BE2C (cell line): ENCODE results near the gene MERTK.

Source experiments
- DNase-seq: peaks from one replicate; pipeline ENCODE4 v3.0.0-alpha.2; 2020
- H3K27me3 ChIP-seq: fragments of 250-450 bp; sonication (Bioruptor Pico); 2 replicates; pipeline ENCODE4 v1.5.1; 2020; ENCODE audit warnings: mild to moderate bottlenecking
- H3K36me3 ChIP-seq: fragments of 250-450 bp; sonication (Bioruptor Pico); 2 replicates; pipeline ENCODE4 v1.5.1; 2020; ENCODE audit warnings: mild to moderate bottlenecking
- H3K4me1 ChIP-seq: fragments of 250-450 bp; sonication (Bioruptor Pico); 2 replicates; pipeline ENCODE4 v1.5.1; 2020
- H3K4me3 ChIP-seq: 2 replicates; pipeline ENCODE4 v1.5.1; 2011; ENCODE audit warnings: low read depth, low read length
- H3K9me3 ChIP-seq: fragments of 250-450 bp; sonication (Bioruptor Pico); 2 replicates; pipeline ENCODE4 v1.5.1; 2020
- TF ChIP-seq, protein P1 (sequence below): IDR thresholded peaks from 2 replicates; pipeline ENCODE4 v1.5.1; 2012; ENCODE audit warnings: mild to moderate bottlenecking, low read depth, low read length

MERTK gene

GRCh38 chr2:112005406-112006075, 107.1 kb downstream of the MERTK start:
- DNase-seq = no peak
- Histone ChIP-seq H3K9me3 (no peaks in the 10 kb centered on the region), H3K4me3 (no peak overlapping the region), H3K36me3 (no peaks in the 10 kb centered on the region), H3K4me1 (no peaks in the 10 kb centered on the region; the same call in 1 of the 2 replicates), H3K27me3 (no peaks in the 10 kb centered on the region)
- TF ChIP-seq, protein P1, sequence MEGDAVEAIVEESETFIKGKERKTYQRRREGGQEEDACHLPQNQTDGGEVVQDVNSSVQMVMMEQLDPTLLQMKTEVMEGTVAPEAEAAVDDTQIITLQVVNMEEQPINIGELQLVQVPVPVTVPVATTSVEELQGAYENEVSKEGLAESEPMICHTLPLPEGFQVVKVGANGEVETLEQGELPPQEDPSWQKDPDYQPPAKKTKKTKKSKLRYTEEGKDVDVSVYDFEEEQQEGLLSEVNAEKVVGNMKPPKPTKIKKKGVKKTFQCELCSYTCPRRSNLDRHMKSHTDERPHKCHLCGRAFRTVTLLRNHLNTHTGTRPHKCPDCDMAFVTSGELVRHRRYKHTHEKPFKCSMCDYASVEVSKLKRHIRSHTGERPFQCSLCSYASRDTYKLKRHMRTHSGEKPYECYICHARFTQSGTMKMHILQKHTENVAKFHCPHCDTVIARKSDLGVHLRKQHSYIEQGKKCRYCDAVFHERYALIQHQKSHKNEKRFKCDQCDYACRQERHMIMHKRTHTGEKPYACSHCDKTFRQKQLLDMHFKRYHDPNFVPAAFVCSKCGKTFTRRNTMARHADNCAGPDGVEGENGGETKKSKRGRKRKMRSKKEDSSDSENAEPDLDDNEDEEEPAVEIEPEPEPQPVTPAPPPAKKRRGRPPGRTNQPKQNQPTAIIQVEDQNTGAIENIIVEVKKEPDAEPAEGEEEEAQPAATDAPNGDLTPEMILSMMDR = no peak

DNA sequence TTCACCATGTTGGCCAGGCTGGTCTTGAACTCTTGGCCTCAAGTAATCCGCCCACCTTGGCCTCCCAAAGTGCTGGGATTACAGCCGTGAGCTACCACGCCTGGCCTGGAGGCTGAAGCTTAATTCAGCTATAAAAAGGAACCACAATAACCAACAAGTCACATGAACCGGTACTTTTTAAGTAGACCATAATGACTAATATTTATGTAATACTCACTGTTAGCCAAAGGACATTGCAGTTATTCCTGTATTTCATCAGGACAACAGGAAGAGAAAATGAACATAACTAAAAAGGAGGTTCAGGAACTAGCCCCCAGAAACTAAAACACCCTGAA, 107.6 kb downstream of the MERTK start:
- no peak for DNase-seq
- Histone ChIP-seq H3K27me3 (no peaks in the 10 kb centered on the region), H3K9me3 (no peaks in the 10 kb centered on the region)

GRCh38 chr2:112007493-112007892, 109.1 kb downstream of the MERTK start:
- DNase-seq = no peak
- no peaks in the 10 kb centered on the region; the same call in 1 of the 2 replicates for H3K4me1 ChIP-seq
- H3K4me3 ChIP-seq = no peak overlapping the region
- TF ChIP-seq, protein P1 = no peak
- no peaks in the 10 kb centered on the region for H3K27me3 ChIP-seq
- no peaks in the 10 kb centered on the region for H3K36me3 ChIP-seq
- no peaks in the 10 kb centered on the region for H3K9me3 ChIP-seq

More for the DNA sequence above, 107.6 kb downstream of the MERTK start:
- TF ChIP-seq, protein P1 = no peak
- Histone ChIP-seq H3K4me1 (no peaks in the 10 kb centered on the region; the same call in 1 of the 2 replicates), H3K4me3 (no peak overlapping the region), H3K36me3 (no peaks in the 10 kb centered on the region)

- H3K4me3 ChIP-seq = no peak overlapping the region
- DNase-seq = no peak
- no peaks in the 10 kb centered on the region for H3K27me3 ChIP-seq
- H3K4me1 ChIP-seq = no peaks in the 10 kb centered on the region; the same call in 1 of the 2 replicates
- TF ChIP-seq, protein P1 = no peak
- H3K9me3 ChIP-seq = no peaks in the 10 kb centered on the region
- no peaks in the 10 kb centered on the region for H3K36me3 ChIP-seq
Observed at GRCh38 chr2:112008910-112009485, 110.6 kb downstream of the MERTK start.

GRCh38 chr2:112010751-112011150, 112.3 kb downstream of the MERTK start:
- H3K9me3 ChIP-seq = no peaks in the 10 kb centered on the region

DNA sequence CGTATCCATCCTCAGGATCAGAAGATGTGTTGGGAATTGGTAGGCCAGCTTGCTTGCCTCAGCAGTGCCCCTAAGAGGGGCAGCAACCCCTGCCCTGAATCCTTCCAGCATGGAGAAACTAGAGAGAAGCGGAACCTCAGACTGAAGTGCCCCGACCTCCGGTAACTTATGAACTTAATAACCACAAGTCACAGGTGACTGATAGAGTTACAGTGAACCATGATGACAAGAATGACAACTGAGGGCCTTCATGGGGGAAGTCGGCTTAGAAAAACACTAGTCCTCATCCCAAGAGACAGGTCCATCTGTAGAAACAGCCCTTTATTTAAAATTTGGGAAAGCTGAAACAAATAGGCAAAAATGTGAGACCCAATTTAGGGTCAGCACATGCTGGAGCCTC, 114.1 kb downstream of the MERTK start:
- Histone ChIP-seq H3K36me3 (no peaks in the 10 kb centered on the region), H3K27me3 (no peaks in the 10 kb centered on the region), H3K4me3 (no peak overlapping the region), H3K9me3 (no peaks in the 10 kb centered on the region), H3K4me1 (no peaks in the 10 kb centered on the region; the same call in 1 of the 2 replicates)
- TF ChIP-seq, protein P1 = no peak
- DNase-seq = no peak

More at GRCh38 chr2:112010751-112011150, 112.3 kb downstream of the MERTK start:
- no peaks in the 10 kb centered on the region; the same call in 1 of the 2 replicates for H3K4me1 ChIP-seq
- no peaks in the 10 kb centered on the region for H3K27me3 ChIP-seq
- no peak for DNase-seq
- no peaks in the 10 kb centered on the region for H3K36me3 ChIP-seq
- TF ChIP-seq, protein P1 = no peak
- no peak overlapping the region for H3K4me3 ChIP-seq
